CD4-positive, alpha-beta T cell treated with Interleukin-15 for 1 hour (primary cell): ENCODE measurements around the gene CDH7.

Experiments
- DNase-seq: peaks from one replicate; pipeline ENCODE4 v3.0.0-alpha.2; 2020

The CDH7 gene

GRCh38 chr18:65750389-65751154 lies at the start of gene CDH7:
Gene CDH7, plus strand, starts transcription at chr18:65751012. Its CDS starts 11,831 bp downstream, at chr18:65762843.
- no peak for DNase-seq

DNA sequence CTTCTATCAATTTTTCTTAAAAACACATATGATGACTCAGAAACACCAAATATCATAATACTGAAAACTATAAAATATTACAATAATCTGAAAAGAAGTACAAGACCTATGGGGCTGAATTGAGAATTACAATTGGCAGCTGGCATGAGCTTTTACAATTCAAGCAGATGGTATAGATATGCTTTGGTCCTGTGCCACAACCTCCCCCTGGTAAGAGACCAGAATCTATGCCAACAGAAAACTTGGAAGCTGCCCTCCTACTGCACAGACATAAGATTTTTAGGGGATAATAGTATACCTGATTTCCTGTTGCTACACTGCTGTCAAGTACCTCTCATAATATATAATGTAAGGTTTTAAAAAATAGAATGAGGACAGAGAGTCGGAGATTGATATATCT lies 46.8 kb upstream of the CDH7 start:
- no peak for DNase-seq

DNA sequence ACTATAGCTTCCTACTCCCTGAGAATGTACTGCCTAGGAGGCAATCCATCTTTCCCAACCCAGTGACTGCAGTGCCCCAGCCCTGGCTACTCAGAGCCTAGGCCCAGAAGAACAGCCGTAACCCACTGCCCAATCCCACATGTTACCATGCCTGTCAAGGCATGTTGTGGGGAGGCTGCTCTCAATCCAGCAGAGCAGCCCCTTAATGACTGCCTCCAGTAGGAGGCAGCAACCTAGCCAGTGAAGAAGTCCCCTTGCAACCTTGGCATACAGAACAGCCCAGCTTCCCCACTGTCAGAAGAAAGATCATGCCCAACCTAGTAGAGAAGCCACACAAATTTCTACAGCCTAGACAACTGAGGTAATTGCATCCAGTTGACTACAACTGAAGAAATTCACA lies 44.2 kb upstream of the CDH7 start:
- no peak for DNase-seq

- DNase-seq, result no peak
Observed at GRCh38 chr18:65711493-65711892, 39.3 kb upstream of the CDH7 start.

DNA sequence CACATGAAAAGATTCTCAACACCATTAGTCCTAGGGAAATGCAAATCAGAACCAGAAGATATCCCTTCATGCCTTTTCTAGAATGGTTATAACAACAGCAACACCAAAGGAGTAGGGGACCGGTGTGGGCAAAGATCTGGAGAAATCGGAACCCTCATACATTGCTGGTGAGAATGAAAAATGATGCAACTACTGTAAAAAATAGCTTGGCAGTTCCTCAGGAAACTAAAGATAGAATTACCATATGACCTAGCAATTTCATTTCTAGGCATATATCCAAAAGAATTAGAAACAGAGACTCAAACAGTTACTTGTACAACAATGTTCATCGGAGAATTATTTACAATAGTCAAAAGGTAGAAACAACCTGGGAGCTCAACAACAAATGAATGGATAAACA lies 29.2 kb upstream of the CDH7 start:
- DNase-seq, result no peak

DNA sequence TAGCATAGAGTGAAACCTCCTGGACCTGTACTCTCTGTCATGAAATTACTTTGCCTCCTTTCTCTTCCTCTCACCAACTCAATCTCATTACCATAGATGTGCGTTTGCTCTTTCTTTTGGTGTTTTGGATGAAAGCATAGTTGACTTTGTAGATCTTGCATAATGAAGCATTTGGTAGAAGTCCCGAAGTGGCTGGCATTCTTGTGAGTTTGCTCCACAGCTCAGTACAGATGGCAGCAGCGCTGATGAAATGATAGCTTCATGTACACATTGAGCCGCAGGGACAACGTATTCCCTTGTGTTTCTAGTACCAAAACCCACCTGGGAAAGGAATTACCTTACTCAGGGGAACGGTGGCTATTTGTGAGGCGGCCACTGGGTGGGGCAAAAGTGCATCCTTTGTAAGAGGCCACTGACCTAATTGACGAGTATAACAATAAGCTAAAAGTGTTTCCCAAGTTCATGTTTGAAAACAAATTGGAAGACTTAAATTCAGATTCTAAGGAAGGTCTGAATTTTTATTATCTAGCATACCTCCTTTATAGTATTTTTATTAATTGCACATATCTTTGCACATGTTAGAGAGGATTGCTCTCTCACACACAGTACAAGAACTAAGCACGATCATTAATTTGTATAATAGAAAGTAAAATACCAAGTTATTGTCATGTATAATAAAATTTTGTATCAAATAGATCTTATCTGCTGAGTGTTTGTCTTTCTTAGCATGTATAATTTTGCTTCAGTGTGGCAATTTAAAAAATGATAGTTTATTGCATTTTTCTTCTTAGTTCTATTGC lies 25.4 kb upstream of the CDH7 start:
- no peak for DNase-seq

GRCh38 chr18:65735155-65735554 lies 15.7 kb upstream of the CDH7 start:
- DNase-seq, result no peak

GRCh38 chr18:65737471-65737955 lies 13.3 kb upstream of the CDH7 start:
- DNase-seq, result no peak

- DNase-seq, result no peak
Observed at GRCh38 chr18:65746936-65747335, 3.9 kb upstream of the CDH7 start.

GRCh38 chr18:65748321-65748720 lies 2.5 kb upstream of the CDH7 start:
- no peak for DNase-seq

DNA sequence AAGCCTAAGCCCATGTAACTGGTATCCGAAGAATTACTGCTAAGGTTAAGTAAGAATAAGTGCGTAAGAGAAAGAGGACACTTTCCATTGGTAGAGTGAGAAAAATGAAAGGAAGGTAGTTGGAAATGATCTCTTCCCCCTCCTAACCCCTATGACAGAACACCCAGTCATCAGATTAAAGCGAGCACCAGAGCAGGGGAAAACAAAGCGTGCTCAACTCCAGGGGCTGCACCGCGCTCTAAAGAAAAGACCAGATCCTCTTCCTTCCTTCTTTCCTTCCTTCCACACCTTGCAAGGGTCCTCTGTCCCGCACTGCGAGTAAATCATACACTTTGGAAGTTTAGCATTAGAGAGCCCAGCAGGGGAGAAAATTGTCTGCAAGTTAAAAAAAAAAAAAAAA lies 971 bp upstream of the CDH7 start:
- no peak for DNase-seq

GRCh38 chr18:65751155-65752085 lies 608 bp downstream of the CDH7 start:
- DNase-seq, result no peak

DNA sequence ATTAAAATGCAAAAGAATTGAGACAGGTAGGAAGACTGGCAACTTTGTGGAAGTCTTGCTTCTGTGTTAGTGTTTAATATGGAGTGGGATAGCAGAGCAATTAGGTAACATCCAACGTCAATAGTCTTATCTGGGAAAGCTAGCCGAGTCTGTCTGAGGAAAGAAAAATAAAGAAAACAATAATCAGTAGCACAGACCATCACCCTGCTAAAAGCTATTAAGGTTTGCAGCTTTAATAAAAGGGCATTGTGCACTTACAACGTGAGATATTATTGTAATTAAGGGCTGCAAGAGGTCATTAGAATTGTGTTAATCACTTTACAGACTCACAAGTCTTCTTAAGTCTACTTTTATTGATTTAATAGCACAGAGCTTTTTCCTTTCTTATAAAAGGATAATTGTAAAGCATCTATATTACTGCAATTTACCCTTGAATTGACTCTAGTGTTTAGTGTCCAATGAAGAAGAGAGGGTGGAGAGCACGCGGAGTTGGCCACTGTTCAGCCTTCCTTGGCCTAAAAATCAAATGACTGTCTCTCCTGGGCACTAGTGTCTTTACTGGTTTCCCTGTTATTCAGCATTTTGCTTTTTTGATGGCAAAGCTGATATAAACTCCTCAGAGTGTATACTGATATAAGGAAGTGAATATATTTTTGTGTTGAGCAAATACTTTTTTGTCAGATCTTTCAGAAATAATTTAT lies 2.0 kb downstream of the CDH7 start:
- no peak for DNase-seq

DNA sequence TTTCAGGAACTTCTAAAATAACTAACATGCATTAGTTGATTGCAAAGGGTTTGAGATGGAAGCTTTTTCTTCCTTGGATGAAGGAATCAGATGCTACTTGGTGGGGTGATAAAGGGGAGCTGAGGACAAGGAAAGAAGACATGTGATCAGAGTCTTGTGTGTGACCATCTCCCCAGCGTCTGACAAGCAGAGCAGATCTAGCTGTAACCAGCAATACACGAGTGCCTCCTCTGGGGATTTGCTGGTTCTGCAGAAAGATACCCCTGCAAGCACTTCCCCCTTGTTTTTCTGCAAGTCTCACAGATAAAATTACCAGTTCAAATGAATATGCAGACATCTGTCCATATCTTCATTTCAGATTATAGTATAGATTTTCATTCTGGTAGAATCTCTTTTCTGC lies 2.7 kb downstream of the CDH7 start:
- DNase-seq, result no peak

- no peak for DNase-seq
Observed at GRCh38 chr18:65754121-65754520, 3.3 kb downstream of the CDH7 start.

DNA sequence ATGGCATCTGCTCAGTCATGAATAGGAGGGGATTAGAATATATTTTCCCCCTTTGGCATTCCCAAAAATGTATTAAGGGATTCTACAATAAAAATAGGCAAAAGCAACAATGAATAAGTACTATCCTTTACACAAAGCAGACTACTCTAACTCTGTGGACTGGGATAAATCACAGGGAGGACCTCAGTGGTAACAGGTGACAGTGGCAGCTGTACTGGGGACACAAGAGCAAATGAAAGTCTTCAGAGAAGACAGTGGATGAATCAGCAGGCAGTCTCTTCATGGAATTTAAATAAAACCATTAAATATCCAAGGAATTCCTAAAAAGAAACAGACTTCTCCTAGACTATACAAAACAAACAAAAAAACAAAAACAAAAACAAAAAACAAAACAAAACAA lies 4.8 kb downstream of the CDH7 start:
- DNase-seq, result no peak

GRCh38 chr18:65760457-65760856 lies 9.6 kb downstream of the CDH7 start:
- no peak for DNase-seq

DNA sequence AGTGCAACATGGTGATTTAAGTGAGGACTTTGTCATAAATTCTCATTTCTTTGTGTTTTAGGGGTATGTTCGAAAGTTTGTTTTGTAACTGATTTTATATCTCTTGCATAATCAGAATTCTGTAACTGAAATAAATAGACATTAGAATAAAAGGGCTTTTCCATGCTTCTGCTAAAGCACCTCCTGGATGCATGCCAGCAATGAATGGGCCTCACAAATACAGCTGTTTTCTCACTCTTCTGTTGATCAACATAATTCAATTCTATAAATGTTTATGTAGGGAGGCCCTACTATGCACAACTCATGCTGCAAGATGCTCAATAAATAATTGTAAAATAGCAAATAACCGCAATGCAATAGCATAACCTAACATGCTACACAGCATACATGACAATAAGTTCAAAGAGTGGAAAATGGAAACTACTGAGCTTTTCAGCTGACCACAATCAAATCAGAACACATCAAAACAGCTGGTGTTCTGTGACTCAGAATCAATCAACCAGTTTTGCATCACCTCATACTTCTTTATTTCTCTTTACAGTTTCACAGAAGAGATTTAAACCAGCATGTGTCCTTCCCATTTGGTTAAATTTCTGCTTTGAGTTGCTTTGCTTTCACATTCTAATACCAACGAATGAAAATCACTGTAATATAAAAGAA lies 11.0 kb downstream of the CDH7 start:
- no peak for DNase-seq

GRCh38 chr18:65762556-65762955 lies 11.7 kb downstream of the CDH7 start:
- no peak for DNase-seq

GRCh38 chr18:65767406-65767805 lies 16.6 kb downstream of the CDH7 start:
- DNase-seq, result no peak

DNA sequence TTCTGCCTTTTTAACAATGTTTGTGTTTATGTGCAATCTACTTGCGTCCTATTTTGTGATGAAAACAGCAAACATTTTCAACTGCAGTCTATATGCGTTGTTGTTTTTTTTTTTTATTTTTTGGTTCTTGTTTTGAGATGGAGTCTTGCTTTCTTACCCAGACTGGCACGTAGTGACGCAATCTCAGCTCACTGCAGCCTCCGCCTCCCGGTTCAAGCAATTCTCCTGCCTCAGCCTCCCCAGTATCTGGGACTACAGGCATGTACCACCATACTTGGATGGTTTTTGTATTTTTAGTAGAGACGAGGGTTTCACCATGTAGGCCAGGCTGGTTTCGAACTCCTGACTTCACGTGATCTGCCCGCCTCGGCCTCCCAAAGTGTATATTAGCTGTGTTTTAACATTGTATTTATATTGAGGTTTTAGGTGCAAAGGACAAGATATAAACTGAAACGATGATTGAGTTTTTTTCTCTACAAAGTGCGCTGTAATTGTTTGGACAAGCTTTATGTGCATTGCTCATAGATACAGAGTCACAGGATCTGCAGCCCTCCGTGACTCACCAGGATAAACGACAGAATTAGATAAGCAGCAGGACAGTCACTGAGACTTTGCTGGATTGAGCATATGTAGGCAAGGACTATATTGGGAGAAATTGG lies 17.4 kb downstream of the CDH7 start:
- no peak for DNase-seq
